H9 (cell line): Measurements from ENCODE around the gene SCNN1G. TPM values are rescaled to one million over a fixed set of nuclear protein-coding genes. Genes with fewer than 3 reads are reported as not detected.

ENCODE experiments used
- DNase-seq: peaks from one replicate; pipeline ENCODE4 v3.0.0-alpha.2; 2017
- H2AFZ ChIP-seq: one replicate; pipeline ENCODE4 v1.6.1; 2013; ENCODE audit warnings: mild to moderate bottlenecking, low read length, control low read depth, moderate library complexity
- H2AK5ac ChIP-seq: 2 replicates; pipeline ENCODE4 v1.6.1; 2013; ENCODE audit warnings: low read length, control low read depth, mixed read lengths; ENCODE audit not compliant: insufficient read length
- H2BK120ac ChIP-seq: one replicate; pipeline ENCODE4 v1.6.1; 2013; ENCODE audit warnings: low read depth, mild to moderate bottlenecking, low read length, control low read depth, inconsistent platforms; ENCODE audit not compliant: poor library complexity, severe bottlenecking
- H2BK12ac ChIP-seq: 2 replicates; pipeline ENCODE4 v1.6.1; 2013; ENCODE audit warnings: low read length, control low read depth, mixed read lengths, low read depth; ENCODE audit not compliant: insufficient read length
- H2BK15ac ChIP-seq: 2 replicates; pipeline ENCODE4 v1.6.1; 2013; ENCODE audit warnings: low read depth, low read length, control low read depth
- H2BK20ac ChIP-seq: one replicate; pipeline ENCODE4 v1.6.1; 2013; ENCODE audit warnings: low read depth, mild to moderate bottlenecking, low read length, control low read depth, inconsistent platforms; ENCODE audit not compliant: poor library complexity, severe bottlenecking
- H2BK5ac ChIP-seq: 2 replicates; pipeline ENCODE4 v1.6.1; 2013; ENCODE audit warnings: low read length, control low read depth, mixed read lengths; ENCODE audit not compliant: insufficient read length
- H3K14ac ChIP-seq: 2 replicates; pipeline ENCODE4 v1.6.1; 2013; ENCODE audit warnings: low read length, control low read depth; ENCODE audit not compliant: insufficient read depth
- H3K18ac ChIP-seq: 2 replicates; pipeline ENCODE4 v1.6.1; 2013; ENCODE audit warnings: low read depth, mild to moderate bottlenecking, mixed read lengths, low read length, control low read depth; ENCODE audit not compliant: insufficient read length
- H3K23ac ChIP-seq: 2 replicates; pipeline ENCODE4 v1.6.1; 2013; ENCODE audit warnings: low read length, control low read depth, mixed read lengths, low read depth; ENCODE audit not compliant: insufficient read length
- H3K23me2 ChIP-seq: 2 replicates; pipeline ENCODE4 v1.6.1; 2013; ENCODE audit warnings: low read depth, mild to moderate bottlenecking, mixed read lengths, low read length, control low read depth; ENCODE audit not compliant: insufficient read length, poor library complexity, severe bottlenecking
- H3K27ac ChIP-seq: 2 replicates; pipeline ENCODE4 v1.5.1; 2013; ENCODE audit warnings: low read length, control low read depth, mixed read lengths, low read depth; ENCODE audit not compliant: insufficient read length
- H3K27me3 ChIP-seq: 2 replicates; pipeline ENCODE4 v1.6.1; 2013; ENCODE audit warnings: low read length, control low read depth, inconsistent platforms; ENCODE audit not compliant: insufficient read depth
- H3K4ac ChIP-seq: 2 replicates; pipeline ENCODE4 v1.6.1; 2013; ENCODE audit warnings: low read depth, mild to moderate bottlenecking, control low read depth, inconsistent platforms, low read length, moderate library complexity
- H3K4me1 ChIP-seq: 2 replicates; pipeline ENCODE4 v1.6.1; 2013; ENCODE audit warnings: low read length, control low read depth, inconsistent platforms; ENCODE audit not compliant: insufficient read depth
- H3K4me2 ChIP-seq: 2 replicates; pipeline ENCODE4 v1.6.1; 2013; ENCODE audit warnings: low read length, control low read depth, mixed read lengths; ENCODE audit not compliant: insufficient read length, insufficient read depth
- H3K56ac ChIP-seq: 2 replicates; pipeline ENCODE4 v1.6.1; 2013; ENCODE audit warnings: low read depth, mild to moderate bottlenecking, mixed read lengths, low read length, control low read depth; ENCODE audit not compliant: insufficient read length
- H3K79me1 ChIP-seq: 2 replicates; pipeline ENCODE4 v1.6.1; 2013; ENCODE audit warnings: low read depth, mild to moderate bottlenecking, moderate library complexity, low read length, control low read depth, inconsistent platforms; ENCODE audit not compliant: insufficient read depth, poor library complexity, severe bottlenecking
- H3K79me2 ChIP-seq: 2 replicates; pipeline ENCODE4 v1.6.1; 2013; ENCODE audit warnings: low read length, control low read depth, inconsistent platforms; ENCODE audit not compliant: insufficient read depth
- H3K9ac ChIP-seq: 2 replicates; pipeline ENCODE4 v1.6.1; 2013; ENCODE audit warnings: low read length, control low read depth, mixed read lengths; ENCODE audit not compliant: insufficient read length; ENCODE audit errors: extremely low read depth
- H3K9me3 ChIP-seq: one replicate; pipeline ENCODE4 v1.6.1; 2013; ENCODE audit warnings: low read depth, low read length, inconsistent platforms; ENCODE audit not compliant: control insufficient read depth
- H3T11ph ChIP-seq: one replicate; pipeline ENCODE4 v1.6.1; 2013; ENCODE audit warnings: mild to moderate bottlenecking, low read length, control low read depth, inconsistent platforms
- H4K20me1 ChIP-seq: one replicate; pipeline ENCODE4 v1.6.1; 2013; ENCODE audit not compliant: control insufficient read depth, insufficient read length, insufficient read depth
- H4K5ac ChIP-seq: 2 replicates; pipeline ENCODE4 v1.6.1; 2013; ENCODE audit warnings: low read depth, mild to moderate bottlenecking, mixed read lengths, low read length, control low read depth; ENCODE audit not compliant: insufficient read length
- H4K8ac ChIP-seq: replicated peaks from 2 replicates; pipeline ENCODE4 v1.6.1; 2013; ENCODE audit warnings: low read length, control low read depth, mixed read lengths, low read depth; ENCODE audit not compliant: insufficient read length
- H4K91ac ChIP-seq: 2 replicates; pipeline ENCODE4 v1.6.1; 2013; ENCODE audit warnings: low read depth, mild to moderate bottlenecking, moderate library complexity, mixed read lengths, low read length, control low read depth; ENCODE audit not compliant: insufficient read length
- H3K27ac Mint-ChIP-seq, 3 experiments: 2 replicates in 2 of 3; 3 replicates in 1 of 3; pipeline ENCODE4 v1.8.0; 2020 to 2021; ENCODE audit warnings: mixed read lengths in 3 of 3, mild to moderate bottlenecking in 1 of 3, moderate library complexity in 1 of 3
- H3K27me3 Mint-ChIP-seq: 2 replicates; pipeline ENCODE4 v1.8.0; 2021; ENCODE audit warnings: low read depth, mild to moderate bottlenecking, moderate library complexity, mixed read lengths
- H3K36me3 Mint-ChIP-seq, 3 experiments: 2 replicates in 2 of 3; 3 replicates in 1 of 3; pipeline ENCODE4 v1.8.0; 2020 to 2021; ENCODE audit warnings: low read depth in 3 of 3, mixed read lengths in 3 of 3; ENCODE audit not compliant: insufficient read depth in 1 of 3
- H3K4me1 Mint-ChIP-seq, 2 experiments: 2 replicates each; pipeline ENCODE4 v1.8.0; 2020; ENCODE audit warnings: mixed read lengths in 2 of 2
- H3K4me3 Mint-ChIP-seq, 2 experiments: 2 replicates in 1 of 2; 3 replicates in 1 of 2; pipeline ENCODE4 v1.8.0; 2020 to 2021; ENCODE audit warnings: mild to moderate bottlenecking in 2 of 2, mixed read lengths in 2 of 2, moderate library complexity in 1 of 2
- H3K9me3 Mint-ChIP-seq, 2 experiments: 2 replicates in 1 of 2; 3 replicates in 1 of 2; pipeline ENCODE4 v1.8.0; 2020; ENCODE audit warnings: mild to moderate bottlenecking in 2 of 2, mixed read lengths in 2 of 2, moderate library complexity in 1 of 2
- CTCF ChIP-seq: fragments of 200-600 bp; sonication (generic); conservative IDR thresholded peaks from 3 replicates; pipeline ENCODE4 v1.8.0; 2021; ENCODE audit warnings: antibody characterized with exemption, mild to moderate bottlenecking
- whole genome bisulfite sequencing: extraction: QIAGEN DNeasy Blood & Tissue Kit; methylation state at CpG from one replicate; pipeline ENCODE4 v1.1.7; 2013; ENCODE audit warnings: missing lambda C conversion rate, low lambda C conversion rate, mixed read lengths; ENCODE audit not compliant: insufficient read length; ENCODE audit errors: extremely low coverage; 5-methylcytosine and 5-hydroxymethylcytosine counted together
- total RNA-seq: library from RNA; stranded (reverse); gene quantifications from 2 replicates; pipeline ENCODE4 v1.2.1, GENCODE V29; 2021

The SCNN1G gene
- total RNA-seq, 1 experiment from 2014 or later, result 0.74 TPM

GRCh38 chr16:23209606-23210005, 27.1 kb downstream of the SCNN1G start:
- Histone ChIP-seq H3K56ac (no peak overlapping the region), H3K23me2 (no peaks in the 10 kb centered on the region), H4K20me1 (no peaks in the 10 kb centered on the region), H2BK20ac (no peak overlapping the region), H2AFZ (no peak overlapping the region), H2BK5ac (no peak overlapping the region), H3K4me2 (no peak overlapping the region), H2BK15ac (no peak overlapping the region), H4K91ac (no peak overlapping the region), H3K9me3 (no peaks in the 10 kb centered on the region), H4K5ac (no peak overlapping the region), H3K4ac (no peak overlapping the region), H3K4me1 (no peaks in the 10 kb centered on the region), H3K9ac (no peak overlapping the region), H3K79me2 (no peaks in the 10 kb centered on the region), H4K8ac (no peak overlapping the region), H3K23ac (no peak overlapping the region), H3K27ac (no peak overlapping the region), H3K18ac (no peak overlapping the region), H2BK120ac (no peak overlapping the region), H2AK5ac (no peak overlapping the region), H3T11ph (no peak overlapping the region), H3K79me1 (no peaks in the 10 kb centered on the region), H2BK12ac (no peak overlapping the region), H3K14ac (no peak overlapping the region; the same call in 1 of the 2 replicates), H3K27me3 (no peaks in the 10 kb centered on the region)
- no peak for TF ChIP-seq CTCF
- WGBS, result no CpG with 5 or more reads among the region's 9 CpGs
- no peak overlapping the region for H3K27ac Mint-ChIP-seq
- H3K27me3 Mint-ChIP-seq, result no peaks in the 10 kb centered on the region; the same call in 1 of the 2 replicates
- no peak overlapping the region for H3K4me3 Mint-ChIP-seq
- H3K4me1 Mint-ChIP-seq, result peaks cover 29 to 34% of the 10 kb centered on the region in 2 experiments
- no peaks in the 10 kb centered on the region; a peak in 2 of 5 replicates for H3K9me3 Mint-ChIP-seq
- no peak for DNase-seq
- no peaks in the 10 kb centered on the region for H3K36me3 Mint-ChIP-seq
